ENCODE data around the gene ZNF860. TPM values are rescaled to one million over a fixed set of nuclear protein-coding genes. Genes with fewer than 3 reads are reported as not detected.
"Not testable (repeated sequence)": the region's sequence is repeated elsewhere in the genome, so short reads cannot be mapped to it uniquely, and the experiment has no call there.

The ZNF860 gene
- total RNA-seq, 1 experiment from 2014 or later, result 0.75 TPM

DNA sequence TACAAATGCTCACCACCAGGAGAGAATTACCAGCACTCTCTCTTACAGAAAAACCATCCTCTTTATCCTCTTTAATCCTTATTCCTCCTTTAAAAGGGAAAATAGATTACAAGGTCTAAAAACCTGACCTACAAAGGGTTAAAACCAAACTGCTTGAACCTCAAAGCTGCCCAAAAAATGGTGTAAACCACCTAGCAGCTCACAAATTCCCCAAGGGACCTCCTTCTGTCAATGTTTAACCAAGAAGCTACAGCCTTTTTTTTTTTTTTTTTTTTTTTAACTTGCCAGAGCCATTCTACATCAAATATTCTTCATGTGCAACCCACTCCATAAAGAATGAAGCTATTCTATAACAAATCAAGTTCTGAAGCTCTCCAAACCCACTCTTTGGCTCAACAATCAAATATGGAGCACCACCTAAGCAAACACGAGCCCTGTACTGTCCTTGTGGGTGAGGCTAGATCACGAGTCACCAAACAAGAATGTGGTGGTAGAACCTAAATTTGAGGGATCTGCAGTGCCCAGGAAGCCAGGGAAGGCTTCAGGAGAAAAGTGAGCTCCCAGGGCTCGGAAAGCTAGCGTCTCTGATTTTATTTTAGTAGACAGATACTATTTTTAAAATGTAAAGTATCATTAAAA is 20.6 kb upstream of the ZNF860 start:
- DNase-seq (ENCODE audit: low read depth), result peak; percentile 92

DNA sequence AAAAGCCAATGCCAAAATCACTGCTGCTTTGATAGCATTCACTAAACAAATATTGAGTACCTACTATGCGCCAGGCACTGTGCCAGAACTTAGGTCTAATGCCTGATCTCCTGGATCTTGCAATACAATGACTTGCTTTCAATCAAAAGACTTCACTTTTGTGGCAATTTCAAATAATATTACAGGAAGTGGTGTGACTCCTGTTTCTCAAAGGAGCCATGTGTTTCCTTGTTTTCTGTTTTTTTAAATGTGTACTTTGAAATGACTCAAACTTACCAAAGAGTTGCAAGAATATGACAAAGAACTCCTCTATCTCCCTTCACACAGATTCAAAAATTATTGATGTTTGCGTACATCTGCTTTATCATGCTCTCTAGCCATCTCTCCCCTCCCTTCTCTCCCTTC is 18.7 kb upstream of the ZNF860 start:
- DNase-seq (ENCODE audit: low read depth), result peak; percentile 78

GRCh38 chr3:31966978-31967591 is 14.5 kb upstream of the ZNF860 start:
- DNase-seq (ENCODE audit: low read depth), result no peak

GRCh38 chr3:31967592-31967991 is 14.0 kb upstream of the ZNF860 start:
- DNase-seq (ENCODE audit: low read depth), result no peak

DNA sequence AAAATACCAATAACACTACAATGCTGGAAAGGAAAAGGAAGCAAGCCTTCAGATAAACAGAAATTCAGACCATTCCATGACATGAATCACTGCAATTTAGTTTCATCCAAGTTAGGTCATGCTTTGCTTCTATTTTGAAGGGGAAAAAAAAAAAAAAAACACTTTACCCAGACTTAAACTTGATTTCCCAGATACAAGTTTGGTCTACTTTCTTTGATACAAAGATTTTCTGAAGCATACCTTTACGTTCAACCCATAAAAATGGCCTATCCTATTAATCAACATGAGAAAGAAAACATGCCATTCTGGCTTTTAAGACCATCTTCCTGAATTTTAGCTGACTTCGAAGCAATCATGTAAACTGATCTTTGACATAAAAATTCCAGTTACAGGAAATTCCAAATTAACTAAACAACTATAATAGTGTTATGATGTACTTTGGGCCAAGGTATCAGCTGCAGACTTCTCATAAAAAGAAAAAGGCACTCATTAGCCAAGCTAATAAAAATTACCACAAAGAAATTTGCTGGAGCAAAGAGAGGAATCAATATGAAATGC is 13.1 kb upstream of the ZNF860 start:
- peak; percentile 77 for DNase-seq (ENCODE audit: low read depth)

- peak; percentile 99 for DNase-seq (ENCODE audit: low read depth)
These were observed 12.6 kb upstream of the ZNF860 start for GRCh38 chr3:31968927-31969418.

DNA sequence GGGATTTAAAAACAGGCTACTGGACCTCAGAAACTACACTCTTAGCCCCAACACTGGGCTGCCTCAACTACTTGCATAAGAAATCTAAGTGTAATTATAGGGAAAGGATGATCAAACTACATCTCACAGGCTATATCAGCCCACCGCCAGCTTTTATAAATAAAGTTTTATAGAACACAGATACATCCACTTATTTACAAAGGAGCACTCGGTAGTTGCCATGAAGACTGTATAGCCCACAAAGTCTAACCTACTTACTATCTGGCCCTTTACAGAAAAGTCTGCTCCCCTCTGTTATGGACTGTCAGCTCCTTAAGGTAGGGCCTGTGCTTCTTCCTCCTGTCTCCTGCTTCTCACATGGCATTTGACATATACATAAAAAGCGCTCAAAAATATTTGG is 9.9 kb upstream of the ZNF860 start:
- no peak for DNase-seq (ENCODE audit: low read depth)

DNA sequence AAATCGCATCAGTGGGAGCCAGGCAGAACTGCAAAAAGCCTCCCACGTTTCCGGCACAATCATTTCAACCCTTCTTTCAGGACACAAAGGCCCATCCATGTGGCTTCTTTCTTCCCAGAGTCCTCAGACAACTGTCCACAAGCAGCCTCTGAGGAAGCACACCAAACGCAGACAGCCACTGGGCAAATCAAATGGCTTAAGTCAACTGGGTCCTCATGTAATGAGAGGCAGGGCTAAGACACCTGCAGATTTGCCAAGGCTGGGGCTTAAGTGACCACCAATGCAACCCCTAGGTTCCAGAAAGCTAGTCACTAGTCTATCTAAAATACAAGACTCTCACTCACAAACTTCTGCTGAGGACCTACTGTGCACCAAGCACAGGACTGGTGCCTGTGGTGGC is 8.5 kb upstream of the ZNF860 start:
- no peak for DNase-seq (ENCODE audit: low read depth)

DNA sequence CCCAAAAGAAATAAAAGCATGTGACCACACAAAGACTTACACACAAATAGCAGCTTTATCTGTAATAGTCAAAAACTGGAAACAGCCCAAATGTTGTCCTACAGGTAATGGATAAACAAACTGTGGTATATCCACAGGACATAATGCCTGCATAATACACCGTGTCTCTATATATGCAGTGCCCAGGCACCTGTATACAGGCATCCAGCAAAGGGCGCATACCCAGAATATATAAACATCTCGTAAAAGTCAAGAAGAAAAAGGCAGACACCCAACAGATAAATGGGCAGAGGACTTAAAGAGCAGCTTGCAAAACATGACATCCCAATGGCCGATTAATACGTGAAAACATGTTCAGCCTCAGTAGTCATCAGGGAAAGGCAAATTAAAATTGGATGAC is 7.7 kb upstream of the ZNF860 start:
- DNase-seq (ENCODE audit: low read depth), result no peak

DNA sequence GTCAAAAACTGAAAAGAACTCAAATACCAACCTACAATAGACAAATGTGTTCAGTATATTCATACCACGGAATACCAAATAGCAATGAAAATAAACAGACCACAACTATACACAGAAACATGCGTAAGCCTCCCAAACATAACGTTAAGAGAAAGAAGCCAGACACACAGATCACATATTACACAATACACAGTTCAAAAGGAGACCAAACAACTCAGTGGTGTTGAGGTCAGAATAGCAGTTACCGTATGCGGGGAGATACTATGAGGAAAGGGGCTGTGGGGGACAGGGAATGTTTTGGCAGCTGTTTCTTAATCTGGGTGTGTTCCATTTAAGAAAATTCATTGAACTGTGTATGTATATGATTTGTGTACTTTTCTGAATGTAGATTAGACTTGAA is 7.1 kb upstream of the ZNF860 start:
- DNase-seq (ENCODE audit: low read depth), result peak; percentile 90

DNA sequence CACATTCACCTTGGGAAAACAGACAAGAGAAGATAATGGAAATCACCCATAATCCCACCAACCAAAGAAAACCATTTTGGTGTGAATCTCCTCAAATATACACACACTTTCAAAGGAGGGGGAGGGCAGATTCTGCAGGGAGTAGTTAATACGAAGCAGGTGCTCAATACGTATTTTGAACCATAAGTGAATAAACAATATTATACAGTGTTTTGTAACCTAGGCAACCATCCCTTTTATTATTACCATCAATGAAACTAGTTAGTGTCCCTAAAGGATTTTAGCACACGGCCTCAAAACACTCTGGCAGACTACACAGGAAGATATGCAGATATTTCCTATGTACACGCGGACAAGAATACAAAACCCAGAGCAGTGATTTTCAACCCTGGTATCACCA is 6.6 kb upstream of the ZNF860 start:
- DNase-seq (ENCODE audit: low read depth), result no peak

- DNase-seq (ENCODE audit: low read depth), result no peak
These were observed 5.2 kb upstream of the ZNF860 start for GRCh38 chr3:31976302-31976701.

DNA sequence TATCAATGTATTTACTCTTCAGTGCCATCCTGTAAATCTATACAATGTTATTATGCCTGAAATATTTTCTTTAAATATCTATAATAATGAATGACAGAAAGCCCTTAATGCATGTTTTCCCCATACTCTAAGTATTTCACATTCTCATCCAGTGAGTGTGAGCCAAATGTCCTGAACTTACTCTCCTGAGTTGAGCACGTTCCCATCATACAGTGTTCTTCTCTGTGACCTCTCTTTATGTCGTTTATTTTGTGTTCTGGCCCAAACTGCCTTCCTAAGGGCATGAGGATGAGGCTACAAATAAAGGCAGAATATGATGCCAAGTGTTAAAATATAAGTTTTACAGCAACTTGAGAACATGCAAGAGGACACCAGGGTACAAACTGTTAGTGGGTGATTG is 3.8 kb upstream of the ZNF860 start:
- no peak for DNase-seq (ENCODE audit: low read depth)

DNA sequence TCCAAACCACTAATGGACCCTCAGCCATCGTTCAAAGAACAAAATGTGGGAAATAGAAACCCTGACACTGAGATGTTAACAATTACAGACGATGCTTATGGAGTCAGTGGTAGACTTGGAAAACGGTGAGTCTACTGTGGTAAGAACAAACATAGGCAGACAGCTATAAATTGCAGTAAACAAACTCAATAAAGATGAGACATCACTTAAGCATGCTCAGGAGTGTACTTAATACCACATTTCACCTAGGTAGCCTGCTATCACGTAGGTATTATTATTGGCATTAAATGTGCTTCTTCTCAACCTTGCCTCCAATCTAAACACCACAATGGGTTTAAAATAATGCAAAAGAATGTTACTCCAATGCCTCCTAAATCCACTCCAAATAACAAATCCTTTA is 3.0 kb upstream of the ZNF860 start:
- DNase-seq (ENCODE audit: low read depth), result no peak

DNA sequence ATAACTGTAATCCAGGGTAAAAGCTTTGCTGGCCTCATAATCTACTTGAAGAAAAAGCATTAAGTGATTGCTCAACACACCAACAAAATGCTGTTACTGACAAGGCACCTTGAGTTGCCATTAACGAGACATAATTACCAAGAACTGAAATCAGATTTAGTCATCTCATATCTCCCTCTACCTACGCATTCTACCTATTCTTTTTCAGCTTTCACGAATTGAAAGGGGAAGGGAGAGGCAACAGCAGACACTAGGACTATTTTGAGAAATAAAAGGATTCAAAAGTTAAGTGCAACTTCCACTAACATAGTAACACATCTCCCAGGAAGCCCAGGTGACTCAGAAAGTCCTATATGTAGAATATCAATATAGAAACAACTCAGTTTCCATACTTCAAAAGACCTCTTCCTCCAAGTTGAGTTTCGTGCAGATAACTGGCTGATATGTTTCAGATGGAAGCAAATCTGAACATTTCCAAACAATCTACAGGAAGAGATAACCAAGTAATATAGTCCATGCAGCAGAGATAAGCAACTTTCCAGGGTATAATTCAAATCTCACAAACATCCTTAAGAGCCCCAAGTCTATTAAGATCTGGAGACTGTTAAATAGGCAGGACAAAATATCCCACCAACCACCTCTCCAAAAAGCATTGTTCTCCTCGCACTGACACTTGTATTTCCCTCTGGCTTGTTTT is 2.4 kb upstream of the ZNF860 start:
- DNase-seq (ENCODE audit: low read depth), result no peak

- DNase-seq (ENCODE audit: low read depth), result peak; percentile 54
These were observed 882 bp upstream of the ZNF860 start for GRCh38 chr3:31980530-31981205.

DNA sequence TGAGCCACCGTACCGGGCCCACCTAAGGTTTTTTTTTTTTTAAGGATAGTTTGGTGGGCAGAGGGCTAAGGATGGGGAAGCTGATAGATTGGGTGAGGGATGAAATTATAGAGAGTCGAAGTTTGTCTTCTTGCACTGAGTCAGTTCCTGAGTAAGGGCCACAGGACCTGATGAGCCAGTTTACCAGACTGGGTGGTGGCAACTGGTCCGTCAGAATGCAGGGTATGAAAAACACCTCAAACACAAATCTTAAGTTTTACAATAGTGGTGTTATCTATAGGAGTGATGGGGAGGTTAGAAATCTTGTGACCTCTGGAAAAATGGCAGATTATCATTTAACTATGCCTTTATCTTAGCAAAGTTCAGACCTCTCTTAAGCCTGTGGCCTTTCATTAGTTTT is 2.8 kb downstream of the ZNF860 start:
- no peak for DNase-seq (ENCODE audit: low read depth)

DNA sequence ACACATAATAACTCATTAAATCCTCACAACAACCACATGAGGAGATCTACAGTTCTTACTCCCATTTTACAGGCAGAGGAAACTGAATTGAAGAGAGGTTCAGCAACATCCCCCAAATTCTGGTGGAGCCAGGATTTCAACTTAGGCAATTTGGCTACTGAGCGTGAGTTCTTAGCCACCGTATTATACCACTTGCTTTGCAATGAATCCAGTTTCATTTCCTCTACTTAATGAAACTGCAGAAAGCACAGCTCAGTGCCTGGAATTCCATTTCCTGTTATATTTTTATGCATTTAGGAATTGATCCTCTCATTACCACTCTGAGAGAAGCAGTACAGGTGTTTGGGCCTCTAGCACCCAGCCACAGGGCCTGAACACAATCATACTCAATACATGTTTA is 4.3 kb downstream of the ZNF860 start:
- no peak for DNase-seq (ENCODE audit: low read depth)

GRCh38 chr3:31988271-31988670 is 6.7 kb downstream of the ZNF860 start:
- no peak for DNase-seq (ENCODE audit: low read depth)

GRCh38 chr3:31992995-31993394 is 11.4 kb downstream of the ZNF860 start:
- DNase-seq (ENCODE audit: low read depth), result not testable (repeated sequence)

GRCh38 chr3:31993843-31994242 is 12.3 kb downstream of the ZNF860 start:
- DNase-seq (ENCODE audit: low read depth), result no peak

GRCh38 chr3:31995026-31995425 is 13.5 kb downstream of the ZNF860 start:
- not testable (repeated sequence) for DNase-seq (ENCODE audit: low read depth)

All from LHCN-M2 (cell line).